Spleen (tissue), 11 donors: ENCODE results near the gene THSD7A. TPM values are rescaled to one million over a fixed set of nuclear protein-coding genes. Genes with fewer than 3 reads are reported as not detected.

Experiments
- DNase-seq: peaks from one replicate; pipeline ENCODE4 v3.0.0-alpha.2; 2020
- H3K27ac ChIP-seq, 8 donors: fragments of 200-600 bp; sonication (generic) in 7 of 8; 1 replicate in 4 of 8; 2 replicates in 4 of 8; pipeline versions ENCODE4 v1.5.0 to v1.8.0; 2016 to 2021; ENCODE audit warnings: inconsistent platforms in 4 of 8, mild to moderate bottlenecking in 4 of 8, moderate library complexity in 1 of 8
- H3K27me3 ChIP-seq, 7 donors: fragments of 200-600 bp; sonication (generic) in 6 of 7; replicated peaks in 1 of 7; 1 replicate in 4 of 7; 2 replicates in 3 of 7; pipeline versions ENCODE4 v1.5.0 to v1.8.0; 2016 to 2021; ENCODE audit warnings: inconsistent platforms in 3 of 7, mild to moderate bottlenecking in 1 of 7
- H3K36me3 ChIP-seq, 6 donors: fragments of 200-600 bp; sonication (generic) in 5 of 6; 1 replicate in 4 of 6; 2 replicates in 2 of 6; pipeline versions ENCODE4 v1.5.0 to v1.8.0; 2016 to 2021; ENCODE audit warnings: inconsistent platforms in 2 of 6
- H3K4me1 ChIP-seq, 6 donors: fragments of 200-600 bp; sonication (generic) in 5 of 6; 1 replicate in 3 of 6; 2 replicates in 3 of 6; pipeline versions ENCODE4 v1.5.0 to v1.8.0; 2016 to 2021; ENCODE audit warnings: inconsistent platforms in 3 of 6
- H3K4me3 ChIP-seq, 8 donors: fragments of 200-600 bp; sonication (generic) in 7 of 8; 1 replicate in 4 of 8; 2 replicates in 4 of 8; pipeline versions ENCODE4 v1.5.0 to v1.8.0; 2016 to 2021; ENCODE audit warnings: inconsistent platforms in 4 of 8, mild to moderate bottlenecking in 4 of 8, moderate library complexity in 2 of 8
- H3K9me3 ChIP-seq, 8 donors: fragments of 200-600 bp; sonication (generic) in 7 of 8; 1 replicate in 4 of 8; 2 replicates in 4 of 8; pipeline versions ENCODE4 v1.5.0 to v1.8.0; 2016 to 2021; ENCODE audit warnings: inconsistent platforms in 4 of 8
- POLR2A ChIP-seq, 3 donors: fragments of 450-650 bp; IDR thresholded peaks; one replicate each; pipeline ENCODE4 v1.5.1; 2017; ENCODE audit warnings: antibody characterized with exemption in 3 of 3, mild to moderate bottlenecking in 1 of 3
- POLR2AphosphoS5 ChIP-seq, 3 donors: sonication (generic); formaldehyde crosslinking; IDR thresholded peaks; one replicate each; pipeline ENCODE4 v1.5.1; 2017; ENCODE audit warnings: antibody characterized with exemption in 3 of 3
- WGBS, 5 donors: extraction: QIAGEN DNeasy Blood & Tissue Kit in 3 of 5; methylation state at CpG; one replicate each; pipeline versions ENCODE4 v1.1.5 to v1.1.7; 2013 to 2018; 5-methylcytosine and 5-hydroxymethylcytosine counted together
- intact Hi-C: fragments of 100-400 bp; cut with DNase I; formaldehyde crosslinking; loops from one replicate; pipeline ENCODE4 v1.15.0; 2023; ENCODE audit warnings: low total_unique reads
- polyA plus RNA-seq, 3 donors: library from polyadenylated mRNA; stranded (reverse); fragments of 200-250 nt; gene quantifications; one replicate each; pipeline ENCODE4 v1.2.1, GENCODE V29; 2013
- total RNA-seq, 7 donors: library from RNA; depleted of rRNA in 3 of 7; stranded (reverse); fragments of >200 nt in 3 of 7; fragmentation: NEBNext Ultra II Directional in 4 of 7; extraction: Animal tissue kit (Norgen Biotek cat#: 25700) in 4 of 7; gene quantifications; one replicate each; pipeline versions ENCODE4 v1.1.0 to v1.2.1, GENCODE V29; 2016 to 2021
- TF ChIP-seq, protein P1 (sequence below), 11 experiments: fragments of 200-600 bp in 7 of 11; fragments of 450-650 bp in 4 of 11; sonication (generic) in 4 of 11; IDR thresholded peaks in 8 of 11; conservative IDR thresholded peaks in 3 of 11; 1 replicate in 7 of 11; 2 replicates in 4 of 11; pipeline versions ENCODE4 v1.4.0 to v1.8.0; 2016 to 2021; ENCODE audit warnings: antibody characterized with exemption in 11 of 11, inconsistent platforms in 4 of 11, mild to moderate bottlenecking in 1 of 11
- donor health status: healthy with polysubstance abuse.
- donor health status: DM: no; HTN: no; CAD: no; lungs with moderate emphysema.
- donor health status: DM: no; HTN: no; CAD: no.
- donor health status: Bipolar disorder and iron deficiency.
- donor health status: healthy.
- donor health status: DM: no; HTN: no; CAD: no.
- donor health status: DM: yes; HTN: yes; CAD: no.

The THSD7A gene
- total and polyA plus RNA-seq, 10 donors, result 0.29 to 8.7 (median 4.2) TPM

DNA sequence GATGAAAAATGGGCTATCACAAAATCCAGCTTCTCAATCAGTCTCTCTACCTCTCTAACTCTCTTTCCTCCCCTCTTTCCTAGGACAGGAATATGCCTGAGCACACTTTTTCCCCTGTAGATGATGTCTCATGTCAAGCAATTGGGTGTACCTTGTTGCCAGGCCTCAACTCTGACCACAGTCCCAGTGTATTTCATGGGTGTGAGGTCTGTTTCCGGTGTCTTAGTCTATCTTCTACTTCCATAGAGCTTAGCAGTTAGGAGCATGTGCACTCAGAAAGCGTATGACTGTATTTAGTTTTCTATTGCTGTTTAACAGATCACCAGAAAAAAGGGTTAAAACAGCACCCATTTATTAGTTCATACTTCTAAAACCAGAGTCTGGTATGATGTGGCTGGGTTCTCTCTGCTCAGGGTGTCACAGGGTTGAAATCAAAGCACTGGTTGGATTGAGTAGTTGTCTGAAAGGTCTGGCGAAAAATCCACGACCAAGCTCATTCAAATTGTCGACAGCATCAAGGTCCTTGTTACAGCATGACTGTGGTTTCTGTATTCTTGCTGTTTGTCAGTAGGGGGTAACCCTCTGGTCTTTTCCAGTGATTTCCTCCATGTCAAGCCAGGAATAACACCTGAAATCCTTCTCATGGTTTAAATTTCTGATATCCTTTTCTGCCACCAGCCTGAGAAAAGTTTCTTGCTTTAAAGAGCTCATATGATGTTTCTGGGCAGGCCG is 130.0 kb downstream of the THSD7A start:
- intact Hi-C loops, result no loop called here
- H3K27ac ChIP-seq, result no peak overlapping the region
- H3K27me3 ChIP-seq, result no peaks in the 10 kb centered on the region
- 76 to 85% (median 77%) methylated on average over 6 of the region's 6 CpGs for WGBS, 5 donors
- DNase-seq, result no peak
- no peaks in the 10 kb centered on the region for H3K4me1 ChIP-seq
- TF ChIP-seq POLR2AphosphoS5 (IDR thresholded peaks at IDR 0.05) (no peak), POLR2A (IDR thresholded peaks at IDR 0.05) (no peak)
- TF ChIP-seq, protein P1, sequence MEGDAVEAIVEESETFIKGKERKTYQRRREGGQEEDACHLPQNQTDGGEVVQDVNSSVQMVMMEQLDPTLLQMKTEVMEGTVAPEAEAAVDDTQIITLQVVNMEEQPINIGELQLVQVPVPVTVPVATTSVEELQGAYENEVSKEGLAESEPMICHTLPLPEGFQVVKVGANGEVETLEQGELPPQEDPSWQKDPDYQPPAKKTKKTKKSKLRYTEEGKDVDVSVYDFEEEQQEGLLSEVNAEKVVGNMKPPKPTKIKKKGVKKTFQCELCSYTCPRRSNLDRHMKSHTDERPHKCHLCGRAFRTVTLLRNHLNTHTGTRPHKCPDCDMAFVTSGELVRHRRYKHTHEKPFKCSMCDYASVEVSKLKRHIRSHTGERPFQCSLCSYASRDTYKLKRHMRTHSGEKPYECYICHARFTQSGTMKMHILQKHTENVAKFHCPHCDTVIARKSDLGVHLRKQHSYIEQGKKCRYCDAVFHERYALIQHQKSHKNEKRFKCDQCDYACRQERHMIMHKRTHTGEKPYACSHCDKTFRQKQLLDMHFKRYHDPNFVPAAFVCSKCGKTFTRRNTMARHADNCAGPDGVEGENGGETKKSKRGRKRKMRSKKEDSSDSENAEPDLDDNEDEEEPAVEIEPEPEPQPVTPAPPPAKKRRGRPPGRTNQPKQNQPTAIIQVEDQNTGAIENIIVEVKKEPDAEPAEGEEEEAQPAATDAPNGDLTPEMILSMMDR (IDR thresholded peaks at IDR 0.05 in 8 of 11, conservative IDR thresholded peaks at IDR 0.05 in 3 of 11), result no peak
- H3K36me3 ChIP-seq, result no peaks in the 10 kb centered on the region
- H3K9me3 ChIP-seq, result no peaks in the 10 kb centered on the region
- H3K4me3 ChIP-seq, result no peak overlapping the region

DNA sequence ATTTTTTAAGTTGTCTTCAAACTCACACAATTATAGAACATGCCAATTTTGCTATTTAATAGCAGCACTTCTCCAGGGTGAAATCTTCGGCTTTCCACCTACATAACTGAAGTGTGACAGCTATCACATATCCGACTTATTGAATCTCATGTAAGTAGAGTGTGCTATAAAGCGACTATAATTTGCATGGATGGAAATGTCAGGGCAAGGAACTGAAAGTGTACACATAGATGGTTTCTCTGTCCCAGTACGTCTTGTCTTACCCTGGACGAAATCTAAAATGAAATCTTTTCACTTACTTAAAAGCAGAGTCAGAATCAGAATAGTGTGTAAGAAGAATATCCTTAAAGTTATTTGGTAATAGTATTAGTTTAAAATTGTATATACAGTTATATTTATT is 132.3 kb downstream of the THSD7A start:
- peak overlapping the region in 2 of 8 donors; percentile 54 to 67 for H3K27ac ChIP-seq
- no peaks in the 10 kb centered on the region for H3K4me1 ChIP-seq
- no peaks in the 10 kb centered on the region for H3K27me3 ChIP-seq
- WGBS, 5 donors, result 66 to 76% (median 73%) methylated on average over 5 of the region's 5 CpGs
- TF ChIP-seq POLR2A (IDR thresholded peaks at IDR 0.05), result no peak
- TF ChIP-seq, protein P1 (IDR thresholded peaks at IDR 0.05 in 8 of 11, conservative IDR thresholded peaks at IDR 0.05 in 3 of 11), result no peak
- TF ChIP-seq POLR2AphosphoS5 (IDR thresholded peaks at IDR 0.05), result no peak
- H3K4me3 ChIP-seq, result no peak overlapping the region
- H3K9me3 ChIP-seq, result no peaks in the 10 kb centered on the region
- intact Hi-C loops, result no loop called here
- no peak for DNase-seq
- no peaks in the 10 kb centered on the region for H3K36me3 ChIP-seq

DNA sequence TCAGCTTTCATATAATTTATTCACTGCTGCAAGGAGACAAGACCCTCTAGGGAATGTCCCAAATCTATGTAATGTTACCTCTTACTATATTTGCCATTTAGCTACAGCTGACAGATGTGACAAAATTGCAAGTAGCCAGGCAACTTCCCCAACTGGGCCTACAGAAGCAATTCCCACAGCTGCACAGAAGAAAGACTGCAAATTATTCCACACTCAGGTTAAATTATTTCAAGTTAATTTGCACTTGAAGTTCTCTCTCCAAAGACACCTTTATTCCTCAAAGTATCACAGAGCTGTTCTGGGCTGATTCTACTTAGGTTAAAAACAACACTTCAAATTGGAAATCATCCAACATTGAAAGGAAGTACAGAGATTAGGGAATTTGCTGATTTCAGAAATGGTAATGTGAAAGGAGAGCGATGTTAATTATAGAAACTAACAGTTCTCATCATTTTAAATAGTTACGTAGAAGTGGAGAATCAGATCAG is 133.6 kb downstream of the THSD7A start:
- intact Hi-C loops, result no loop called here
- TF ChIP-seq POLR2AphosphoS5 (IDR thresholded peaks at IDR 0.05), result no peak
- TF ChIP-seq POLR2A (IDR thresholded peaks at IDR 0.05), result no peak
- TF ChIP-seq, protein P1 (IDR thresholded peaks at IDR 0.05 in 8 of 11, conservative IDR thresholded peaks at IDR 0.05 in 3 of 11), result no peak
- Histone ChIP-seq H3K27me3 (no peaks in the 10 kb centered on the region), H3K9me3 (no peaks in the 10 kb centered on the region), H3K4me3 (peak overlapping the region in 2 of 8 donors; percentile 11 to 16), H3K36me3 (no peaks in the 10 kb centered on the region), H3K27ac (peak overlapping the region in 7 of 8 donors; percentile 2 to 67 (median 54)), H3K4me1 (no peaks in the 10 kb centered on the region)
- DNase-seq, result no peak
- 41 to 56% (median 52%) methylated on average over 2 of the region's 2 CpGs for WGBS, 5 donors

DNA sequence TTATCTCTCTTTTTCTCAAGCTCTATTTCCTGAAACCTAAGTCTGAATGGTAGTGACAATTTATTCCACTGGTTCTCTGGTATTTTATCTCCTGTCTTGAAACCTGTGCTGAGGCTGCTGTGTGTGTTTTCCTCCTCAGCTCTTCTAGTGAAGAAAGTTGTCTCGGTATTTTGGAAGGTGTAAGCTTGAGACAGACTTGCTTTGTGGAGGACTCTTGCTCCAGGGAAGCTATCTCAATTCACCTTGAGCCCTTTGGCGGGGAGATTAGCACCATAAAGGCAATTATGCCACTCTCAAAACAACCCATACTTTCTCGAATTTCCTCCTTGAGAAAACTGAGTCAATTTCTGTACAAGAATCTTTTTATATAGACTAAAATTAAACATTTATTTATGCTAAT is 141.6 kb downstream of the THSD7A start:
- Histone ChIP-seq H3K9me3 (peaks cover 0 to 14% (median 0%) of the 10 kb centered on the region in 8 donors), H3K27ac (no peak overlapping the region), H3K4me3 (no peak overlapping the region), H3K4me1 (no peaks in the 10 kb centered on the region), H3K27me3 (no peaks in the 10 kb centered on the region), H3K36me3 (no peaks in the 10 kb centered on the region)
- TF ChIP-seq POLR2AphosphoS5 (IDR thresholded peaks at IDR 0.05) (no peak), POLR2A (IDR thresholded peaks at IDR 0.05) (no peak)
- TF ChIP-seq, protein P1 (IDR thresholded peaks at IDR 0.05 in 8 of 11, conservative IDR thresholded peaks at IDR 0.05 in 3 of 11), result no peak
- WGBS, 5 donors, result 71 to 87% (median 76%) methylated on average over 3 of the region's 3 CpGs
- intact Hi-C loops, result no loop called here
- no peak for DNase-seq
